Measurements from ENCODE around the gene MDM1. TPM values are rescaled to one million over a fixed set of nuclear protein-coding genes. Genes with fewer than 3 reads are reported as not detected.

MDM1 gene
- total and polyA plus RNA-seq, 2 of the 13 experiments (the other 11 are each of a cell fraction or from before 2014, with no cell fraction given), result 4.6 to 15.2 TPM

GRCh38 chr12:68331869-68332727 is at the start of gene MDM1 (continued):
- TF ChIP-seq, protein P1, sequence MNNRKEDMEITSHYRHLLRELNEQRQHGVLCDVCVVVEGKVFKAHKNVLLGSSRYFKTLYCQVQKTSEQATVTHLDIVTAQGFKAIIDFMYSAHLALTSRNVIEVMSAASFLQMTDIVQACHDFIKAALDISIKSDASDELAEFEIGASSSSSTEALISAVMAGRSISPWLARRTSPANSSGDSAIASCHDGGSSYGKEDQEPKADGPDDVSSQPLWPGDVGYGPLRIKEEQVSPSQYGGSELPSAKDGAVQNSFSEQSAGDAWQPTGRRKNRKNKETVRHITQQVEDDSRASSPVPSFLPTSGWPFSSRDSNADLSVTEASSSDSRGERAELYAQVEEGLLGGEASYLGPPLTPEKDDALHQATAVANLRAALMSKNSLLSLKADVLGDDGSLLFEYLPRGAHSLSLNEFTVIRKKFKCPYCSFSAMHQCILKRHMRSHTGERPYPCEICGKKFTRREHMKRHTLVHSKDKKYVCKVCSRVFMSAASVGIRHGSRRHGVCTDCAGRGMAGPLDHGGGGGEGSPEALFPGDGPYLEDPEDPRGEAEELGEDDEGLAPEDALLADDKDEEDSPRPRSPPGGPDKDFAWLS (CRISPR knock-in tag; IDR thresholded peaks at IDR 0.05; ENCODE audit: borderline replicate concordance), result no peak
- TF ChIP-seq ZBTB3 (CRISPR knock-in tag; IDR thresholded peaks at IDR 0.05; ENCODE audit: borderline replicate concordance, low read depth) (no peak), ZFP91 (CRISPR knock-in tag; IDR thresholded peaks at IDR 0.05; ENCODE audit: borderline replicate concordance) (peak; percentile 57; the same call in 1 of the 2 replicates), ZNF136 (CRISPR knock-in tag; IDR thresholded peaks at IDR 0.05; ENCODE audit: low read depth) (no peak), XBP1 (CRISPR knock-in tag; IDR thresholded peaks at IDR 0.05) (no peak), ISL2 (CRISPR knock-in tag; IDR thresholded peaks at IDR 0.05) (peak; percentile 36; the same call in 1 of the 2 replicates), SMARCE1 (IDR thresholded peaks at IDR 0.05; ENCODE audit: borderline replicate concordance) (no peak), PTBP1 (IDR thresholded peaks at IDR 0.05; ENCODE audit: low read depth, low read length, poor library complexity, severe bottlenecking) (no peak), MXD3 (CRISPR knock-in tag; IDR thresholded peaks at IDR 0.05) (0 out of 2 replicates have a peak, but pooled peaks have one; percentile 24), NFE2L2 (IDR thresholded peaks at IDR 0.05; ENCODE audit: low read length) (no peak), ATRX (CRISPR knock-in tag; IDR thresholded peaks at IDR 0.05; ENCODE audit: borderline replicate concordance) (no peak), RXRB (CRISPR knock-in tag; IDR thresholded peaks at IDR 0.05; ENCODE audit: borderline replicate concordance) (no peak), MAFG (CRISPR knock-in tag; IDR thresholded peaks at IDR 0.05) (no peak), ZNF609 (CRISPR knock-in tag; IDR thresholded peaks at IDR 0.05; ENCODE audit: borderline replicate concordance) (no peak), GPBP1L1 (CRISPR knock-in tag; IDR thresholded peaks at IDR 0.05) (no peak), SNRNP70 (IDR thresholded peaks at IDR 0.05; ENCODE audit: low read depth, low read length) (no peak)
